ENCODE data around the gene SETD3. TPM values are rescaled to one million over a fixed set of nuclear protein-coding genes. Genes with fewer than 3 reads are reported as not detected.

SETD3 gene
- total and polyA plus RNA-seq, 2 experiments from 2014 or later = 40.7 to 68.0 TPM

GRCh38 chr14:99397698-99398097, 83.0 kb downstream of the SETD3 start:
- TF ChIP-seq, protein P1, sequence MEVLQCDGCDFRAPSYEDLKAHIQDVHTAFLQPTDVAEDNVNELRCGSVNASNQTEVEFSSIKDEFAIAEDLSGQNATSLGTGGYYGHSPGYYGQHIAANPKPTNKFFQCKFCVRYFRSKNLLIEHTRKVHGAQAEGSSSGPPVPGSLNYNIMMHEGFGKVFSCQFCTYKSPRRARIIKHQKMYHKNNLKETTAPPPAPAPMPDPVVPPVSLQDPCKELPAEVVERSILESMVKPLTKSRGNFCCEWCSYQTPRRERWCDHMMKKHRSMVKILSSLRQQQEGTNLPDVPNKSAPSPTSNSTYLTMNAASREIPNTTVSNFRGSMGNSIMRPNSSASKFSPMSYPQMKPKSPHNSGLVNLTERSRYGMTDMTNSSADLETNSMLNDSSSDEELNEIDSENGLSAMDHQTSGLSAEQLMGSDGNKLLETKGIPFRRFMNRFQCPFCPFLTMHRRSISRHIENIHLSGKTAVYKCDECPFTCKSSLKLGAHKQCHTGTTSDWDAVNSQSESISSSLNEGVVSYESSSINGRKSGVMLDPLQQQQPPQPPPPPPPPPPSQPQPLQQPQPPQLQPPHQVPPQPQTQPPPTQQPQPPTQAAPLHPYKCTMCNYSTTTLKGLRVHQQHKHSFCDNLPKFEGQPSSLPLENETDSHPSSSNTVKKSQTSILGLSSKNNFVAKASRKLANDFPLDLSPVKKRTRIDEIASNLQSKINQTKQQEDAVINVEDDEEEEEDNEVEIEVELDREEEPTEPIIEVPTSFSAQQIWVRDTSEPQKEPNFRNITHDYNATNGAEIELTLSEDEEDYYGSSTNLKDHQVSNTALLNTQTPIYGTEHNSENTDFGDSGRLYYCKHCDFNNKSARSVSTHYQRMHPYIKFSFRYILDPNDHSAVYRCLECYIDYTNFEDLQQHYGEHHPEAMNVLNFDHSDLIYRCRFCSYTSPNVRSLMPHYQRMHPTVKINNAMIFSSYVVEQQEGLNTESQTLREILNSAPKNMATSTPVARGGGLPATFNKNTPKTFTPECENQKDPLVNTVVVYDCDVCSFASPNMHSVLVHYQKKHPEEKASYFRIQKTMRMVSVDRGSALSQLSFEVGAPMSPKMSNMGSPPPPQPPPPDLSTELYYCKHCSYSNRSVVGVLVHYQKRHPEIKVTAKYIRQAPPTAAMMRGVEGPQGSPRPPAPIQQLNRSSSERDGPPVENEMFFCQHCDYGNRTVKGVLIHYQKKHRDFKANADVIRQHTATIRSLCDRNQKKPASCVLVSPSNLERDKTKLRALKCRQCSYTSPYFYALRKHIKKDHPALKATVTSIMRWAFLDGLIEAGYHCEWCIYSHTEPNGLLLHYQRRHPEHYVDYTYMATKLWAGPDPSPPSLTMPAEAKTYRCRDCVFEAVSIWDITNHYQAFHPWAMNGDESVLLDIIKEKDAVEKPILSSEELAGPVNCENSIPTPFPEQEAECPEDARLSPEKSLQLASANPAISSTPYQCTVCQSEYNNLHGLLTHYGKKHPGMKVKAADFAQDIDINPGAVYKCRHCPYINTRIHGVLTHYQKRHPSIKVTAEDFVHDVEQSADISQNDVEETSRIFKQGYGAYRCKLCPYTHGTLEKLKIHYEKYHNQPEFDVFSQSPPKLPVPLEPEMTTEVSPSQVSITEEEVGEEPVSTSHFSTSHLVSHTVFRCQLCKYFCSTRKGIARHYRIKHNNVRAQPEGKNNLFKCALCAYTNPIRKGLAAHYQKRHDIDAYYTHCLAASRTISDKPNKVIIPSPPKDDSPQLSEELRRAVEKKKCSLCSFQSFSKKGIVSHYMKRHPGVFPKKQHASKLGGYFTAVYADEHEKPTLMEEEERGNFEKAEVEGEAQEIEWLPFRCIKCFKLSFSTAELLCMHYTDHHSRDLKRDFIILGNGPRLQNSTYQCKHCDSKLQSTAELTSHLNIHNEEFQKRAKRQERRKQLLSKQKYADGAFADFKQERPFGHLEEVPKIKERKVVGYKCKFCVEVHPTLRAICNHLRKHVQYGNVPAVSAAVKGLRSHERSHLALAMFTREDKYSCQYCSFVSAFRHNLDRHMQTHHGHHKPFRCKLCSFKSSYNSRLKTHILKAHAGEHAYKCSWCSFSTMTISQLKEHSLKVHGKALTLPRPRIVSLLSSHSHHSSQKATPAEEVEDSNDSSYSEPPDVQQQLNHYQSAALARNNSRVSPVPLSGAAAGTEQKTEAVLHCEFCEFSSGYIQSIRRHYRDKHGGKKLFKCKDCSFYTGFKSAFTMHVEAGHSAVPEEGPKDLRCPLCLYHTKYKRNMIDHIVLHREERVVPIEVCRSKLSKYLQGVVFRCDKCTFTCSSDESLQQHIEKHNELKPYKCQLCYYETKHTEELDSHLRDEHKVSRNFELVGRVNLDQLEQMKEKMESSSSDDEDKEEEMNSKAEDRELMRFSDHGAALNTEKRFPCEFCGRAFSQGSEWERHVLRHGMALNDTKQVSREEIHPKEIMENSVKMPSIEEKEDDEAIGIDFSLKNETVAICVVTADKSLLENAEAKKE (CRISPR knock-in tag; IDR thresholded peaks at IDR 0.05) = no peak
- TF ChIP-seq, protein P2, sequence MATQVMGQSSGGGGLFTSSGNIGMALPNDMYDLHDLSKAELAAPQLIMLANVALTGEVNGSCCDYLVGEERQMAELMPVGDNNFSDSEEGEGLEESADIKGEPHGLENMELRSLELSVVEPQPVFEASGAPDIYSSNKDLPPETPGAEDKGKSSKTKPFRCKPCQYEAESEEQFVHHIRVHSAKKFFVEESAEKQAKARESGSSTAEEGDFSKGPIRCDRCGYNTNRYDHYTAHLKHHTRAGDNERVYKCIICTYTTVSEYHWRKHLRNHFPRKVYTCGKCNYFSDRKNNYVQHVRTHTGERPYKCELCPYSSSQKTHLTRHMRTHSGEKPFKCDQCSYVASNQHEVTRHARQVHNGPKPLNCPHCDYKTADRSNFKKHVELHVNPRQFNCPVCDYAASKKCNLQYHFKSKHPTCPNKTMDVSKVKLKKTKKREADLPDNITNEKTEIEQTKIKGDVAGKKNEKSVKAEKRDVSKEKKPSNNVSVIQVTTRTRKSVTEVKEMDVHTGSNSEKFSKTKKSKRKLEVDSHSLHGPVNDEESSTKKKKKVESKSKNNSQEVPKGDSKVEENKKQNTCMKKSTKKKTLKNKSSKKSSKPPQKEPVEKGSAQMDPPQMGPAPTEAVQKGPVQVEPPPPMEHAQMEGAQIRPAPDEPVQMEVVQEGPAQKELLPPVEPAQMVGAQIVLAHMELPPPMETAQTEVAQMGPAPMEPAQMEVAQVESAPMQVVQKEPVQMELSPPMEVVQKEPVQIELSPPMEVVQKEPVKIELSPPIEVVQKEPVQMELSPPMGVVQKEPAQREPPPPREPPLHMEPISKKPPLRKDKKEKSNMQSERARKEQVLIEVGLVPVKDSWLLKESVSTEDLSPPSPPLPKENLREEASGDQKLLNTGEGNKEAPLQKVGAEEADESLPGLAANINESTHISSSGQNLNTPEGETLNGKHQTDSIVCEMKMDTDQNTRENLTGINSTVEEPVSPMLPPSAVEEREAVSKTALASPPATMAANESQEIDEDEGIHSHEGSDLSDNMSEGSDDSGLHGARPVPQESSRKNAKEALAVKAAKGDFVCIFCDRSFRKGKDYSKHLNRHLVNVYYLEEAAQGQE (IDR thresholded peaks at IDR 0.05; ENCODE audit: unreplicated experiment) = no peak
- TF ChIP-seq, protein P3, sequence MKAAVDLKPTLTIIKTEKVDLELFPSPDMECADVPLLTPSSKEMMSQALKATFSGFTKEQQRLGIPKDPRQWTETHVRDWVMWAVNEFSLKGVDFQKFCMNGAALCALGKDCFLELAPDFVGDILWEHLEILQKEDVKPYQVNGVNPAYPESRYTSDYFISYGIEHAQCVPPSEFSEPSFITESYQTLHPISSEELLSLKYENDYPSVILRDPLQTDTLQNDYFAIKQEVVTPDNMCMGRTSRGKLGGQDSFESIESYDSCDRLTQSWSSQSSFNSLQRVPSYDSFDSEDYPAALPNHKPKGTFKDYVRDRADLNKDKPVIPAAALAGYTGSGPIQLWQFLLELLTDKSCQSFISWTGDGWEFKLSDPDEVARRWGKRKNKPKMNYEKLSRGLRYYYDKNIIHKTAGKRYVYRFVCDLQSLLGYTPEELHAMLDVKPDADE (IDR thresholded peaks at IDR 0.05) = no peak
- TF ChIP-seq STAT1 (IDR thresholded peaks at IDR 0.05; ENCODE audit: unreplicated experiment) = no peak
- TF ChIP-seq EZH2phosphoT487 (IDR thresholded peaks at IDR 0.05; ENCODE audit: unreplicated experiment) = no peak
- no peak for TF ChIP-seq NANOG (IDR thresholded peaks at IDR 0.05; ENCODE audit: borderline replicate concordance)
- TF ChIP-seq POLR2AphosphoS5 (IDR thresholded peaks at IDR 0.05; ENCODE audit: low read depth) = no peak
- no peak for TF ChIP-seq JUNB (IDR thresholded peaks at IDR 0.05; ENCODE audit: unreplicated experiment)
- no peak for TF ChIP-seq CREB1 (CRISPR knock-in tag; IDR thresholded peaks at IDR 0.05; ENCODE audit: low read depth)
- no peak for TF ChIP-seq CTCF (conservative IDR thresholded peaks at IDR 0.05; ENCODE audit: low read depth in 2 of 2)
- TF ChIP-seq ZNF114 (CRISPR knock-in tag; IDR thresholded peaks at IDR 0.05) = no peak
- no peak for TF ChIP-seq EZH2 (IDR thresholded peaks at IDR 0.05; ENCODE audit: low read depth, unreplicated experiment)
- TF ChIP-seq ZNF331 (CRISPR knock-in tag; IDR thresholded peaks at IDR 0.05; ENCODE audit: low read depth) = no peak
- peaks cover 46% of the 10 kb centered on the region for H3K4me1 Mint-ChIP-seq
- Histone ChIP-seq H3K4me1 (ENCODE audit: insufficient read depth) (peaks cover 24% of the 10 kb centered on the region), H3K36me3 (ENCODE audit: insufficient read depth) (peaks cover 20% of the 10 kb centered on the region), H3K4me3 (no peak overlapping the region), H3K27ac (ENCODE audit: low read depth) (no peak overlapping the region), H3K27me3 (ENCODE audit: insufficient read depth) (no peaks in the 10 kb centered on the region), H4K20me1 (replicated peaks; ENCODE audit: insufficient read depth) (0 out of 2 replicates have a peak, but pooled peaks cover 4% of the 10 kb centered on the region), H3K4me2 (no peak overlapping the region), H3K9me2 (ENCODE audit: insufficient read depth) (no peaks in the 10 kb centered on the region), H3K79me2 (replicated peaks; ENCODE audit: insufficient read depth) (no peaks in the 10 kb centered on the region), H2AFZ (no peak overlapping the region), H3F3A (replicated peaks; ENCODE audit: low read depth) (0 out of 2 replicates have a peak, but pooled peaks cover 4% of the 10 kb centered on the region)
- no peak overlapping the region for H3K4me3 Mint-ChIP-seq
- H3K27me3 Mint-ChIP-seq (ENCODE audit: insufficient read depth, low read depth, poor library complexity) = peaks cover 11% of the 10 kb centered on the region
- H3K9me3 Mint-ChIP-seq = no peaks in the 10 kb centered on the region
- peaks cover 37% of the 10 kb centered on the region for H3K36me3 Mint-ChIP-seq (ENCODE audit: low read depth)
- H3K27ac Mint-ChIP-seq = no peak overlapping the region
- DNase-seq (ENCODE audit: low spot score) (no peak), ATAC-seq (no peak)
